Measurements from ENCODE around the gene NPAS4.

The NPAS4 gene

GRCh38 chr11:66386171-66387069 is 34.4 kb upstream of the NPAS4 start:
- peak; percentile 85 for ATAC-seq
- TF ChIP-seq ZNF8 (CRISPR knock-in tag; IDR thresholded peaks at IDR 0.05), result no peak
- no peak for TF ChIP-seq RARB (CRISPR knock-in tag; IDR thresholded peaks at IDR 0.05)
- TF ChIP-seq, protein P1, sequence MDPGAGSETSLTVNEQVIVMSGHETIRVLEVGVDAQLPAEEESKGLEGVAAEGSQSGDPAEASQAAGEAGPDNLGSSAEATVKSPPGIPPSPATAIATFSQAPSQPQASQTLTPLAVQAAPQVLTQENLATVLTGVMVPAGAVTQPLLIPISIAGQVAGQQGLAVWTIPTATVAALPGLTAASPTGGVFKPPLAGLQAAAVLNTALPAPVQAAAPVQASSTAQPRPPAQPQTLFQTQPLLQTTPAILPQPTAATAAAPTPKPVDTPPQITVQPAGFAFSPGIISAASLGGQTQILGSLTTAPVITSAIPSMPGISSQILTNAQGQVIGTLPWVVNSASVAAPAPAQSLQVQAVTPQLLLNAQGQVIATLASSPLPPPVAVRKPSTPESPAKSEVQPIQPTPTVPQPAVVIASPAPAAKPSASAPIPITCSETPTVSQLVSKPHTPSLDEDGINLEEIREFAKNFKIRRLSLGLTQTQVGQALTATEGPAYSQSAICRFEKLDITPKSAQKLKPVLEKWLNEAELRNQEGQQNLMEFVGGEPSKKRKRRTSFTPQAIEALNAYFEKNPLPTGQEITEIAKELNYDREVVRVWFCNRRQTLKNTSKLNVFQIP (CRISPR knock-in tag; IDR thresholded peaks at IDR 0.05; ENCODE audit: borderline replicate concordance, low read depth), result no peak
- TF ChIP-seq ESRRG (CRISPR knock-in tag; IDR thresholded peaks at IDR 0.05), result no peak
- TF ChIP-seq ZC3H10 (CRISPR knock-in tag; IDR thresholded peaks at IDR 0.05), result no peak
- TF ChIP-seq TCF4 (CRISPR knock-in tag; IDR thresholded peaks at IDR 0.05; ENCODE audit: borderline replicate concordance), result no peak
- no peak for TF ChIP-seq TOX (CRISPR knock-in tag; IDR thresholded peaks at IDR 0.05; ENCODE audit: borderline replicate concordance)
- no peak for TF ChIP-seq GLIS3 (CRISPR knock-in tag; IDR thresholded peaks at IDR 0.05)
- TF ChIP-seq ZNF565 (CRISPR knock-in tag; conservative IDR thresholded peaks at IDR 0.05; ENCODE audit: low read depth), result no peak
- TF ChIP-seq SNAI2 (CRISPR knock-in tag; IDR thresholded peaks at IDR 0.05), result no peak
- TF ChIP-seq CSRNP3 (CRISPR knock-in tag; IDR thresholded peaks at IDR 0.05), result no peak
- TF ChIP-seq OSR1 (CRISPR knock-in tag; IDR thresholded peaks at IDR 0.05), result no peak
- TF ChIP-seq, protein P2, sequence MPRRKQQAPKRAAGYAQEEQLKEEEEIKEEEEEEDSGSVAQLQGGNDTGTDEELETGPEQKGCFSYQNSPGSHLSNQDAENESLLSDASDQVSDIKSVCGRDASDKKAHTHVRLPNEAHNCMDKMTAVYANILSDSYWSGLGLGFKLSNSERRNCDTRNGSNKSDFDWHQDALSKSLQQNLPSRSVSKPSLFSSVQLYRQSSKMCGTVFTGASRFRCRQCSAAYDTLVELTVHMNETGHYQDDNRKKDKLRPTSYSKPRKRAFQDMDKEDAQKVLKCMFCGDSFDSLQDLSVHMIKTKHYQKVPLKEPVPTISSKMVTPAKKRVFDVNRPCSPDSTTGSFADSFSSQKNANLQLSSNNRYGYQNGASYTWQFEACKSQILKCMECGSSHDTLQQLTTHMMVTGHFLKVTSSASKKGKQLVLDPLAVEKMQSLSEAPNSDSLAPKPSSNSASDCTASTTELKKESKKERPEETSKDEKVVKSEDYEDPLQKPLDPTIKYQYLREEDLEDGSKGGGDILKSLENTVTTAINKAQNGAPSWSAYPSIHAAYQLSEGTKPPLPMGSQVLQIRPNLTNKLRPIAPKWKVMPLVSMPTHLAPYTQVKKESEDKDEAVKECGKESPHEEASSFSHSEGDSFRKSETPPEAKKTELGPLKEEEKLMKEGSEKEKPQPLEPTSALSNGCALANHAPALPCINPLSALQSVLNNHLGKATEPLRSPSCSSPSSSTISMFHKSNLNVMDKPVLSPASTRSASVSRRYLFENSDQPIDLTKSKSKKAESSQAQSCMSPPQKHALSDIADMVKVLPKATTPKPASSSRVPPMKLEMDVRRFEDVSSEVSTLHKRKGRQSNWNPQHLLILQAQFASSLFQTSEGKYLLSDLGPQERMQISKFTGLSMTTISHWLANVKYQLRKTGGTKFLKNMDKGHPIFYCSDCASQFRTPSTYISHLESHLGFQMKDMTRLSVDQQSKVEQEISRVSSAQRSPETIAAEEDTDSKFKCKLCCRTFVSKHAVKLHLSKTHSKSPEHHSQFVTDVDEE (CRISPR knock-in tag; IDR thresholded peaks at IDR 0.05), result no peak
- no peak for TF ChIP-seq PPARA (CRISPR knock-in tag; IDR thresholded peaks at IDR 0.05; ENCODE audit: borderline replicate concordance)
- no peak for TF ChIP-seq PATZ1 (CRISPR knock-in tag; IDR thresholded peaks at IDR 0.05; ENCODE audit: borderline replicate concordance)
- TF ChIP-seq CSDC2 (CRISPR knock-in tag; IDR thresholded peaks at IDR 0.05), result no peak

DNA sequence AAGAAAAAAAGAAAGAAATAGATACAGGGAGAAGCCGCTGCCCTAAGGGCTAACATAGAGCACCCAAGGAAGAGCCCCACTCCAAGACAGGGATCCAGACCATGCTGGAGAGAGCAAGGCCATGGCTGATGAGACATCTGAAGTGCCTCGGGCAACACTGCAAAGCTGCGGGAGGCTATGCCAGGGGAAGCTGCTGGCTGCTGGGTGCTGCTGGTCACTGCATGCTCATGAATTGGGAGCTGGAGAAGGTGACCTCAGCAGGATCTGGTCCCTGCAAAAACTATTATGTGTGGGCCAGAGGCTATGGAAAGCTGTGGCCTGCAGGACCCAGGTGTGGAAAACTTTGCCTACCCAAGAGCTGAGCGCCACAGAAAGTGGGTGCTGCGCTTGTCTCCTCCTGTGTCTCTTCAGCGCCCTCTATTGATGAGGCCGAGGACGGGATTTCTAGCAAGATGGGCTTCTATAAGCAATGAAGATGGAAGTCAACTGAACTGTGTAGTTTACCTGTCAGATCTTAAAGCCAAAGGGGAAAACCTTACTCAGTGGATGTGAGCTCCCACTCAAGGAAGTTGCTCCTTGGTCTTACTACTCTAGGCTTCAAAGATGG is 32.0 kb upstream of the NPAS4 start:
- no peak for TF ChIP-seq ZC3H10 (CRISPR knock-in tag; IDR thresholded peaks at IDR 0.05)
- TF ChIP-seq, protein P2 (CRISPR knock-in tag; IDR thresholded peaks at IDR 0.05), result no peak
- ATAC-seq, result peak; percentile 84

DNA sequence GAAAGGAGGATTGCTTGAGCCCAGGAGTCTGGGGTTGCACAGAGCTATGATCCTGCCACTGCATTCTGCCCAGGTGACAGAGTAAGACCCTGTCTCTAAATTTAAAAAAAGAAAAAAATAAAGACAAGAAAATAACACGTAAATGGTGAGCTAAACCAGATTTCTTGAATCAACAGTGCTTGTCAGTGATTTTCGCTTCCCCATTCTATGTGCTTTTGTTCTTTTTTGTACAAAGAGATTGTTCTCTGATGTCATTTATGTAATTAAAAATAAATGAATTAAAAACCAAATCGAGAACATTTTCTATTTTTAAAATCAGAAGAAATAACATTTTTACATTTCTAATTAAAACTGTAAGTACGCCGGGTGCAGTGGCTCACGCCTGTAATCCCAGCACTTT is 29.5 kb upstream of the NPAS4 start:
- ATAC-seq, result no peak
- TF ChIP-seq PPARA (CRISPR knock-in tag; IDR thresholded peaks at IDR 0.05; ENCODE audit: borderline replicate concordance), result no peak
- TF ChIP-seq CREB5 (CRISPR knock-in tag; IDR thresholded peaks at IDR 0.05; ENCODE audit: low read depth), result no peak
- TF ChIP-seq CSDC2 (CRISPR knock-in tag; IDR thresholded peaks at IDR 0.05), result no peak
- no peak for TF ChIP-seq RARB (CRISPR knock-in tag; IDR thresholded peaks at IDR 0.05)
- TF ChIP-seq, protein P2 (CRISPR knock-in tag; IDR thresholded peaks at IDR 0.05), result no peak
- no peak for TF ChIP-seq PATZ1 (CRISPR knock-in tag; IDR thresholded peaks at IDR 0.05; ENCODE audit: borderline replicate concordance)

Data from SK-N-SH treated with all-trans-retinoic acid at 6 μM for 48 hours (cell line).